ENCODE data around the gene MSX1.
"Not testable (repeated sequence)": the region's sequence is repeated elsewhere in the genome, so short reads cannot be mapped to it uniquely, and the experiment has no call there.

MSX1 gene

DNA sequence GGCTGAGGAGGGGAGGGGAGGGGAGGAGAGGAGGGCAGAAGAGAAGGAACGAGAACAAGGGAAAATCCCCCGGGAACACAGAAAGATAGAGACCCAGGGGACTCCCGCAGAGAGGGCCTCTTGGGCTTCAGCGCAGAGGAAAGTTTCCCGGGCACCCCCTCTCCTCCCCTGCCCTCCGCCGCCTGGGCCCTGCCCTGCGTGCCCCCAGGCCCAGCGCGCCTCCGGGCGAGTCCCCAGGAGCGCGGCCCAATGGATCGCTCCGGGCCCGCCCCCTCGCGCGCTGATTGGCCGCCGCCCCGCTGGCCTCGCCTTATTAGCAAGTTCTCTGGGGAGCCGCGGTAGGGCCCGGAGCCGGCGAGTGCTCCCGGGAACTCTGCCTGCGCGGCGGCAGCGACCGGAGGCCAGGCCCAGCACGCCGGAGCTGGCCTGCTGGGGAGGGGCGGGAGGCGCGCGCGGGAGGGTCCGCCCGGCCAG, at the start of gene MSX1:
Gene MSX1 (plus strand): TSS at position 341 of the 474 bp plus-strand sequence. CDS start 235 bp downstream, outside the sequence.
- peak; percentile 77 to 87 for DNase-seq

DNA sequence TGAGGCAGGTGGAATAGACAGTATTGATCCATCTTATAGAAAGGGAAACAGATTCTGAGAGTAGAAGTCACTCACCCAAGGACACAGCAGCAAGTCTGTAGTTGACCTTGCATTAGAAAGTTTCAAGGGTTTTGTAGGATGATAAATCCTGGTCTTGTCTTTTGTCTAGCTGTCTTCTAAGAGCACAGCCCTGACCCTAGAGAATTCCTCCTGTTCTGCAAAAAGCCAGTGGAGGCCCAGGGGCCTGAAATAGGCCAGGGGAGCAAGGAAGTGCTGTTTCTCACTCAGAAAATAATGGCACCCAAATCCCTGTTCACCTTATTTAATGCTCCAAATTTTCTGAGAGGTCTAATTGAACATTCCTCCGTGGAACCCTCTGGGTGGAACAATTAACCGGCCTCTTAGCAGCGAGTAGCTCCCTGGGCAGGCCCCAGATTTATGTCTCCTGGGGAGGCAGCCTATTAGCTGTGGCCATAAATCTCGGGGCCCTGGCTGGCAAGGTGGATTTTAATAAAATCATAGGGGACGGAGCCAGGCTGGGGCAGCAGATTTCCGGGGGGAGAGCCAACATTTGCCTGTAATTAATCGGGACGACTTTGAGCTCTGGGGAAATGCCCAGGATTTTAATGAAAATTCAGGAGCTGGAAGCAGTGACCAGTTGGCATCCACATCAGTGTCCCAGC, 49.2 kb upstream of the MSX1 start:
- no peak for DNase-seq

DNA sequence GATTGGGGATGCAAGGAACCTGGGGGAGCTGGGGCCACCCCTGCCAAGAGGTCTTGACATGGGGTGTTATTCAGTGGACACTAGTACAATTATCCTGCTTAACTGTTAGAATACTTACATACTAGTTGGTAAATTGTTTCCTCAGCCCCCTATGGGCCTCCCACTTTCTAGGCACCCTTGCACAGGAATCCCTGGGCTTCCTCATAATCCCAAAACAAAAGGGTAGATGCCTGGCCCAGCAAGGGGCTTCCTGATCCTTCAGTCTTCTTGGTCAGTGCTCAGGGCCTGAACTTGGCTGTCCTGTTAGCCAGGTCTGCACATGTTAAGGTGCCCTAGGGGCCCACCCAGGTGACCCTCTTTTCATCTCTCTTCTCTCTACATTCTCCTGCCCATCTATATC, 48.7 kb upstream of the MSX1 start:
- DNase-seq: no peak

DNA sequence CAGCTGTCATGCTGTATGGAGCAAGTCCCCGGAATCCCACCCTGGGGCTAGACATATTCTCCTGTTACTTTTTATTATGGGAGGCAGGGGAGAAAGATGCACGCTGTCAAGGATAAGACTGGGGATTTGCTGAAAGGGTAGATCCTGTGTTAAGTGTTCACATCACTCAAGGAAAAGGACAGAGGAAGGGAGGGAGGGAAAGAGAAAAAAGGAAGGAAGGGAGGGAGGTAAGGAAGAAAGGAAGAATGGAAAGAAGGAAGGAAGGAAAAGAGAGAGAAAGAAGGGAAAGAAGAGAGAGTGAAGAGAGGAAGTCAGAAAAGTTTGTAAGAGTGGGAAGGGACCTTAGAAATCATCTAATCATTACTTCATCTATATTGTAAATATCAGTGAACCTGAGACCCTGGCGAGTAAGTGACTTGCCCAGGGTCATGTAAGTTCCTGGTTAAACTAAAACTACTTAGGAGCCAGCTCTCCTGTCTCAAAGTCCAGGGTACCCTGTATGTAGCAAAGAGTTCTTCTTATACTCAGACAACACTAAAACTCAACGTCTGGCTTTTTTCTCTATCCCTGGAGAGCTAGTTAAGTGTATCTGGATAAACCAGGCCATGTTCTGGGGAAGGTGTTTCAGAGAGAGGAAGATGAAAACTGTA, 47.2 kb upstream of the MSX1 start:
- DNase-seq: no peak

DNA sequence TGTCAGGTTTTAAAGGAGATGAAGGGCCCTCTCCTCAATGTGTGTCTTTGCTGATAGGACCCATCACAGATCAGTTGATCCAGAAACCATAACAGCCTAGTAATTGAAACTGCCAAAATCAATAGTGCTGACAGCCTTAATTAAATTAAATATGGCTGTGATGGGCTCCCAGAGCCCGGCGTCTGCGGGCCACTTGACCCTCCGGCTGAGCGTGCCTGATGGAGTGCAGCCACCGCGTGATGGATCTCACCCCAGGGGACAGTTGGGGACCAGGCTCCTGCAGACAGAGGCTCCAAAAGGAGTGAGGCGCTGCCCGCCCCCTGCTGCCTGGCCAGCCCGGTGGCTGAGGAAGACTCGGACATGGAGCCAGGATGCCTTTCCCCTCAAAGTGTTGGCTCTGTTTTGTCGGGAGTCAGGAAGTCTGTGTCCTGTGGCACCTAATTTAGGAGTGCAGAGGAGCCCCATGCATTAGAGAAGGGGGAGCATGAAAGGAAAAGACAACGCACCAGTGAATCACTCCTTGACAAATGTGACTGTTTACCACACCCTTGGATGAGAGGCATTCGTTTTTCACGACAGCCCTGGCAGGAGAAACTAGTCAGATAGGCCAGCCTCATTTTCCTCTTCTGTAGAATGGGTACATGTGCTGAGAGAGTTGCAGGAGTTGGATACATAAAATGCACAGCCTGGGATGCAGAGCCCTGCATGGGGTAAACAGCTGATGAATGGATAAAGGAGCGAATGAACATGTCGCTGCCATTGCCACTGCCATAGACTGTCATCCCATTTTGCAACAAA, 40.9 kb upstream of the MSX1 start:
- no peak for DNase-seq

DNA sequence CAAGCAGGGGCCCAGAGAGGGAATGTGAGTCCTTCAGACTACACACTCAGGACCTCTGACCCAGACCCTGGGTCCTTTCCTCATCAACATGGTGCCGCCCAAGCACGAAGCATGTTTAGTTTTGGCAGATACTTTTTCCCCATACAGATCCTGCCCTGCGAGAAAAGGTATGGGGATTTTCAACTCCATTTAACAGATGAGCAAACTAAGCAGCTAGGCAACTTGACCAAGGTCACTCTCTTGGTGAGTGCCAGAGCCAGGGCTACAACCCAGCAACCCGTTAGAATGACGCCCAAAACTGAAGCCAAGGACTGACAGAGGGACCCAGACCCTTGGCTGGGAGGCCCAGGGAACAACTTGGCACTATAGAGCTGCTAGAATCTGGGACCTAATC, 40.3 kb upstream of the MSX1 start:
- DNase-seq: no peak

DNA sequence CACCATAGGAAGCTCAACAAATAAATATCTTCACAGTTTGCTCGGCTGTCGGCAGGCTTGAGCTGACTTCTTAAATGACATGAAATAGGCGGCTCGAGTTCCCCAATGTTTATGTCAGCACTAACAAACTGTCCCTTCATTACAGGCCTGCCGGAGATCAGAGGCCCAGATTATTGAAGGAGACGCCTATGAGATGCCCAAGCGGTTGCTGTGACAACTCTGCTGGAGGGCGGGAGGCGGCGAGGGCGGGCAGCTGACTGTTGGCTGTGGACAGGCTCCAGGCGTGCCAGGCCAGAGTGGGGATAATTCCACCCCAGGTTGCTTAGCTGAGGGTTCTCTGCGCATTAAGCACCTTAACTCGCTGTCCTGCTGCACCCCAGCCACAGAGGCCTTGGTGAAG, 39.2 kb upstream of the MSX1 start:
- no peak for DNase-seq

DNA sequence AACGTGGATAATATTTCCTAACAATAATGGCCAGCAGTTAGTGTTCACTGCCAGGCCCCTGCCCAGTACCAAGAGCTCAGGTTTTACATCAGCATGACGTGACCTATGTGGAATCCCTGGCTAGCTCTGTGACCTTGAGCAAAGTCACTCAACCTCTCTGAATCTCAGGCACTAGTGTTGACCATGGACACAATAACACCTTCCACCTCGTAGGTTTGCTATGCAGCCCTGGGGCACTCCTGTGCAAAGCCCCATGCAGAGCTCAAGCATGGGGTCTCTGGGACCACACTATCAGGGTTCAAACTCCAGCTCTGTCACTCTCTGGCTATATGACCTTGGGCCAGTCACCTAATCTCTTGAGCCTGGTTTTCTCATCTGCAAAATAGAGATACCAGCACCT, 38.7 kb upstream of the MSX1 start:
- DNase-seq: no peak

DNA sequence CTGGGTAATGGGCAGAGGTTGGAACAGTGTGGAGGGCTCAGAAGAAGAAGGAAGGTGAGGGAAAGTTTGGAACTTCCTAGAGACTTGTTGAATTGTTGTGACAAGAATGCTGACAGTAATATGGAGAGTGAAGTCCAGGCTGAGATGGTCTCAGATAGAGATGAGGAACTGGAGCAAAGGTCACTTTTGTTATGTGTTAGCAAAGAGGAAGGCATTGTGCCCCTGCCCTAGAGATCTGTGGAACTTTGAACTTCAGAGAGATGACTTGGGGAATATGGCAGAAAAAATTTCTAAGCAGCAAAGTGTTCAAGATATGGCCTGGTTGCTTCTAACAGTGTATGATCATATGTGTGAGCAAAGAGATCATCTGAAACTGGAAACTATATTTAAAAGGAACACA, 37.9 kb upstream of the MSX1 start:
- DNase-seq: no peak

DNA sequence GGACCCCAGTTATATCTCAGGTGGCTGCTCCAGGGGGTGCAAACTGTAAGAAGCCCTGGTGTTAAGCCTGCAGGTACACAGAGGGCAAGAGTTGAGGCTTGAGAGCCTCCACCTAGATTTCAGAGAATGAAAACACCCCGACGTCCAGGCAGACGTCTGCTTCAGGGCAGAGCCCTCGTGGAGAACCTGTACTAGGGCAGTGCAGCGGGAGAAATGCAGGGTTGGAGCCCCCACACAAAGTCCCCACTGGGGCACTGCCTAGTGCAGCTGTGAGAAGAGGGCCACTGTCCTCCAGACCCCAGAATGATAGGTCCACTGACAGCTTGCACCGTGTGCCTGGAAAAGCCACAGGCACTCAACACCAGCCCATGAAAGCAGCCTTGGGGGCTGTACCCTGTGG, 37.2 kb upstream of the MSX1 start:
- DNase-seq: not testable (repeated sequence)

DNA sequence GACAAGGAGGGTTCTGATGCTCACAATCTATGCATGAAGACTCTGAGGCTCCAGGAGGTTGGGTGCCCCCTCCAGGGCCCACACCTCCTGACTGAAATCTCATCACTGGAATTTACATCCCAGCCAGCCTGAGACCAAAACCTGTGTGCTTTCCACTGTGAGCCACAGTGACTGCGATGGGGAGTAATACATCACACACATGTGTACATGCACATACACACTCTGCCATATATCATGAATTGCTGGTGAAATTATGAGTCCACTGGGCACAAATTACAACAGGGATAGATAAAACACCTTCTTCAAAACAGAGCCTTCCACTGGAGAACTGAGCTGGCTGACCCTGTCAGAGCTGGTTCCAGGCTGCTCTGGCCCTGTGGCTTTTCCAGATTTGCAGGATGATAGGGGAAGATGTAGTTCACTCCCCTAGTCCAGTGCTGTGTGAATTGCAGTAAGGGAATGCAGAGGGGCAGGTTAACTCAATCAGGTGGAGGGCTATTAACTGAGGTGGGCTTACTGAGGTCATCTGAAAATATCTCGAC, 35.8 kb upstream of the MSX1 start:
- no peak for DNase-seq

DNA sequence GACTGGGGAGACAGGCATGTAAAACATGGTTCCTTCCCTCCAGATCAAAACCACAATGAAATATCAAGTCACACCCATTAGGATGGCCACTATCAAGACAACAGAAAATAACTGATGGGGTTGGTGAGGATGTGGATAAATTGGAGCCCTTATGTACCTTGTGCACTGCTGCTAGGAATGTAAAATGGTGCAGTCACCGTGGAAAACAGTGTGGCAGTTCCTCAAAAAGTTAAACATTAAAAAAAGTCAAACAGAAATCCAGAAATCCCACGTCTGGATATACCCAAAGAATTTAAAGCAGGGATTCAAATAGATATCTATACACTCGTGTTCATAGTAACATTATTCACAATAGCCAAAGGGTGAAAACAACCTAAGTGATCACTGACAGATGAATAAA, 35.2 kb upstream of the MSX1 start:
- no peak for DNase-seq

DNA sequence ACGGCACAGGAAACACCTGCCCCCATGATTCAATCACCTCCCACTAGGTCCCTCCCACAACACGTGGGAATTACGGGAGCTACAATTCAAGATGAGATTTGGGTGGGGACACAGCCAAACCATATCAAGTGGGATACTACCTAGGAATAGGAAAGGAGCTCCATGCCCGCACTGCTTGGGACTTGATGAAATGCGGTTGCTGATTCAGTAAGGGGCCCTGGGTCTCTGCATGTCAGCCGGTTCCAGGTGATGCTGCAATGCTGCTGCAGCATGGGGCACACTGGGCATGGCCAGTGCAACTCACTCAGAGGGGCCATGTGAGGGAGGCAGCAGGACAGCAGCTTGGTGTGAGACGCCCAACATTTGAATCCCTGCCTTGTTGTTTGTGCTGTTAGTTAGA, 34.0 kb upstream of the MSX1 start:
- DNase-seq: no peak

DNA sequence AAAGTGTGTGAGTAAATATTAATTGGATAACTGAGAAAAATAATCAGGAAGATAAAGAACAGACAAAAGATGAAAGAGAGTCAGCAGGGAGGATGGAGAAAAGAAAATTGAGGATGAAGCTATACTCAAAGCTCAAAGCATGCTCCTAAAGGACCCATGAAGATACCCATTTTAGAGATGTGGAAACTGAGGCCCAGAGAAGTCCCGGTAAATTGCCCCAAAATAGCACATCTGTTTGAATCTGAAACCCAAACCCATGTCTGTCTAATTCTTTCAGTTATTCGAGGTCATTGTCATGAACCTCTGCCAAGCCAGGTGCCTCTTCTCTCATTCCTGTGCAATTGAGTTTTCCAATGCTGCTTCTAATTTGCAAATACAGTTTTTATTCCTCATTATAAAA, 29.6 kb upstream of the MSX1 start:
- no peak for DNase-seq

DNA sequence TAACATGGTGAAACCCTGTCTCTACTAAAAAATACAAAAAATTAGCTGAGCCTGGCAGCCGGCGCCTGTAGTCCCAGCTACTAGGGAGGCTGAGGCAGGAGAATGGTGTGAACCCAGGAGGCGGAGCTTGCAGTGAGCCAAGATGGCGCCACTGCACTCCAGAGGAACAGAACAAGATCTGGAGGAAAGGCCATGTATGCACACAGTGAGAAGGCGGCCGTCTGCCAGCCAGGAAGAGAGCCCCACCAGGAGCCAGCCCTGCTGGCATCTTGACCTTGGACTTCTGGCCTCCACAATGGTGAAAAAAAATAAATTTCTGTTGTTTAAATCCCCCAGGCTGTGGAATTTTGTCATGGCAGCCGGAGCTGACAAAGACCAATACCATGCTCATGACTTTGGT, 28.2 kb upstream of the MSX1 start:
- DNase-seq: no peak

DNA sequence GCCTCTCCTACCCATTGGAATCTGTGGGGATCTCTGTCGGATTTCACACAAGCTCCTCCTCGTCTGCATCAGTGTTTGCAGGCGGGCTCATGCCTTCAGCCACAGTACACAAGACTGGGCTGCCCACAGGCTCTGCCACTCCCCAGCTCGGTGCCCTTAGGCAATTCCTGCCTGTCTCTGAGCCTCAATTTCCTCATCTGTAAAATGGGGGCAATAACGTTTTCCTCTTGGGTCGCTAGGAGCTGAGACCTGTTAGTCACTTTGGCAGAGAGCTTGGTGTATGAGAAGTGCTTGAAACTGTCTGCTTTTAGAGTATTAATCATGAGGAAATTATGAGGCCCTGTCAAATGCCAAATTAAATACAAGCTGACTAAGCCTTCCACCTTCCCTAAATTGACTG, 27.6 kb upstream of the MSX1 start:
- no peak for DNase-seq

DNA sequence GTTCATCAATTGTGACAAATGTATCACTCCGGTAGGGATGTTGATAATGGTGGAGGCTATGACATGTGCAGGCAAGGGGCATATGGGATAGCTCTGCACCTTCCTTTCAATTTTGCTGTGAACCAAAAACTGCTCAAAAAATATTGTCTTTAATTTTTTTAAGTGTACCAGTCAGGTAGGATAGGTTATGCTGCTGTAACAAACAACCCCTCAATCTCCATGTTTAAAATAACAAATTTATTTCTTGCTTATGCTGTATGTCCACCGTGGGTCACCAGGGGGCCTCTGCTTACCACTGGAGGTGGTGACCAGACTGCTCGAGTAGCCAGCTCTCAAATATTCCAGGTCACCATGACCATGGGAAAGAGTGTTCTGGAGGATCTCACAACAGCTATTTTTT, 23.4 kb upstream of the MSX1 start:
- DNase-seq: no peak

DNA sequence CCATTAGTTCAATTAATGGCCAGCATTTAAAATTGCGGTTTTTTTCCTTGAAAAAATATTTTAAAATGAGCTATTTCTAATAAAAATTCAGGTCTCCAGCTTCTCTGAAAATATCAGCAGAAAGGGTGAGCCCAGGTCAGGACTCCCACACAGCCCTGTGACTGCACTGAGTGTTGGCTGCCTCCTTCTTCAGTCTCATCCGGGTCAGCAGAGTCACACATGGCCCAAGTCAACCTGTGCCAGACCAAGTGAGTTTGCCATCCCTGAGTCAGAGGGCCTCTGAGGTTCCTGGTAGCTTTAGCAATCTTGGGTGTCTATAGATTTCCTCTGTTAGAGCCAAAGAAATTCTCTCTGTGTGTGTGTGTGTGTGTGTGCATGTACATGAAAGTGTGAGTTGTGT, 22.1 kb upstream of the MSX1 start:
- DNase-seq: no peak

DNA sequence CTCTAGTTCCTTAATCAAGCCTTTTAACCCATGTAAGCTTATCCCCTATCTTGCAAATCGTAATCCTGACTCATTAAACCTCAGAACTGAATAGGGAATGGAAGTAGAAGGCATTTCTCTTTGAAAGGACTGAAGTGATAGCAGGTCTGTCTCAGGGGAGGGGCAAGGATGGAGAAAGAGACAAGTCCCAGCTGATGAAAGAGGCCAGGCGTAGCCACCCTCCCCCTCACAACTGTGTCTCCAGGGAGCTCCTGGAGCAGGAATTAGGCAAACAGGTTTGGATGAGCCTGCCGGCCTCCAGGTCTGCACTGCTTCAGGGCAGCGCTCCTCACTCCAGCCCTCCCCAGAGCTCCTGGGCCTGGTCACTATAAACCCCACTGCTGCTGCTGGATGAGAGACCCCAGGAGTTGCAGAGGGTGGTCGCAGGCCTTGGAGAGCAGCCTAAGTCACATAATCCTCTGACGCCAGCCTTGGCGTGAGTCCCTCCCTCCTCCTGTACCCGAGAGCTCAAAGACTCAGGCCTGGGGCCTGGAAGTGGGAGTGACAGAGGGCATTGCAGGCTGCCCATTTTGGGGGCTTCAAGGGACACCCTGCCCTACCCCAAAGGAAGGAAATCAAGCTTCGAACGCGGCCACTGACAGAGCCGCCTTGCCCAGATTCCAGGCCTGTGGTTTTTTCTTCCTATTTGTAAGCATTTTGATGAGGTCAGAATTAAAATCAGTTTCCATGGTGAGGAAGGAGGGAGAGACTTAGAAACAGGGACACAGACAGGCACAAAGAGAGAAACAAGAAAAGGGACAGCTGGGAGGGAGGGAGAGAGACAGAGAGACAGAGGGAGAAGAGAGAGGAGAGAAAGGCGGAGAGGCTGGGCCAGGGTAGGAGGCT, 21.2 kb upstream of the MSX1 start:
- peak in 1 of 2 experiments; percentile 11 for DNase-seq

DNA sequence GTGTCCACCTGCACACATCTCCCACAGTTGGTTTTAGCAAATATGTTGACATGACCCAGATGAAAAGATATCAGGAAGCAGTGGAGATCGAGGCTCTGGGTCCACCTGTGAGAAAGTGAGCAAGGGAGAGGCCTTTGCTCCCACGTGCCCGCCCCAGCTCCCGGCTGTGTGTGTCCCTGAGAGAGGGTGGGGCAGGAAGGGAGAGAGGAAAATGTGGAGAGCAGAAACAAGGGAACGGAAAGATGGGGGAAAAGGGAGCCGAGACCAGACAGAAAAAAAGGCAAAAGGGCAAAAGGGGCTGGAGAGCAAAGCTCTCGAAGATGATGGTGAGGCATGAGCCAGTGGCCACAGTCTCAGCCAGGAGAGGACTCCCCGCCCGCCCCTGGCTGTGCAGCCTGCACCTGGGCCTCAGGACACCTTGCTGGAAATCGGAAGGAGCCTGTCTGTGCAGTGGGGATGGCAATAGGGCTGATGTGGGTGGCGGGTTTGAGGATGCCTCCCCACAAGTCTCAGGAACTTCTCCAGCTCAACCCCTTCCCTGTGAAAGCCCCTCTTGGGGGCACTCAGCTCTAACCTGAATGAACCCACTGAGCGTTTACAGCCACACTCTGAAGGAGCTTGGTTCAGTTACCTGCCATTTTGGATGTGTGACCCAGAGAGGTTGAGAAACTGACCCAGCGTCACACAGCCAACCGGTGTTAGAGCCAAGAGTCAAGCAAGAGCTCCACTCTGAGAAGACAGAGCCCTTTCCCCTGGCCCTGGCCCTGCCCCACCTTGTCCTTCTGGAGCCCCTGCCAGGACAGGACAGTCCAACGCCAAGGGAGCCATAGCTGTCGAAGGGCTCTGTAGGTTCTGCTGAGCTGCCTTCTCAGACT, 20.3 kb upstream of the MSX1 start:
- DNase-seq: no peak

DNA sequence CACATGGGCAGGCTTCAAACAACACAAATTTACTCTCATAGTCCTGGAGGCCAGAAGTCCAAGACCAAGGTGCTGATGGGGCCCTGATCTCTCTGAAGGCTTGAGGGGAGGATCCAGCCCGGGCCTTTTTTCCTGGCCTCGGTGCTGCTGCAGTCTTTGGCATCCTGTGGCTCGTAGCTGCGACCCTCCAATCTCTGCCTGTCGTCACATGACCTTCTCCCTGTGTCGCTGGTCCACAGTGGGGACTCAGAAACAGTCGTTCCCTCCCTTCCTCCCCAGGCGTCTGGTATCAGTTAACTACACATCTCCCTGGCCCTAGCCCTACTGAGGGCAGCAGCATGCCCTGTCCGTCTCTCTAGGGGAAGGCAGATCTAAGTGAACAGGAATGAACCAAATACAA, 19.1 kb upstream of the MSX1 start:
- DNase-seq: no peak

DNA sequence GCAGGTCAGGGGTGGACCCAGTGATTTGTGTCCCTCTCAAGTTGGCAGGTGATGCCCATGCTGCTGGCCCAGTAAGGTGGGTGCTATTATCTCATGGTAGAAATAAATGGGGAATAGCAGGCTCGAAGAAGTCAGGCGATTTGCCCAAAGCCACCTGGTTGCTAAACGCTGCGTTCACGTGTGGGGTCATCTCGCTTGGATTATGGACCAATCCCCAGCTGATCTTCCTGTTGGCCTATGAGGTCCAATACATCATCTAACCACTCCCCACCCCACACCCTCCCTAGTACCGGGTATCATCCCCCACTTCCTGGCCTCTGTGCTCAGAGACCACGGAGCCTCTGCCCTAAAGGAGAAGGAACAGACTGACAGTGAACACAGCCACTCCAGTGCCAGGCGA, 18.3 kb upstream of the MSX1 start:
- no peak for DNase-seq
